HG03108 (cell line): ENCODE data around the gene RPL13A.
"Not testable (repeated sequence)": the region's sequence is repeated elsewhere in the genome, so short reads cannot be mapped to it uniquely, and the experiment has no call there.

Source experiments
- ATAC-seq: cut with Tn5 transposase; IDR thresholded peaks from one replicate; pipeline ENCODE4 v1.9.1; 2021; ENCODE audit warnings: moderate library complexity; ENCODE audit not compliant: unreplicated experiment

RPL13A gene

GRCh38 chr19:49455773-49456172 is 31.6 kb upstream of the RPL13A start:
- ATAC-seq = no peak

DNA sequence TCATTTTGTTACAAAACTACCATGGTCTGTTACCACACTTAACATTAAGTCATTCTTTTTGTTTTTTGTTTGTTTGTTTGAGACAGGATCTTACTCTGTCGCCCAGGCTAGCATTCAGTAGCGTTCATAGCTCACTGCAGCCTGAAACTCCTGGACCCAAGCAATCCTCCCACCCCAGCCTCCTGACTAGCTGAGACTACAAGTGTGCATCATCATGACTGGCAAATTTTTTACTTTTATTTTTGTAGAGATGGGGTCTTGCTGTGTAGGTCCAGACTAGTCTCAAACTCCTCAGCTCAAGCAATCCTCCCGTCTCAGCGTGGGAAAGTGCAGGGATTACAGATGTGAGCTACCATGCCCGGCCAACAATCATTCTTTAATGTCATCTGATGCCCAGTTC is 31.1 kb upstream of the RPL13A start:
- no peak for ATAC-seq

- ATAC-seq = no peak
Observed at GRCh38 chr19:49458567-49458903, 28.9 kb upstream of the RPL13A start.

DNA sequence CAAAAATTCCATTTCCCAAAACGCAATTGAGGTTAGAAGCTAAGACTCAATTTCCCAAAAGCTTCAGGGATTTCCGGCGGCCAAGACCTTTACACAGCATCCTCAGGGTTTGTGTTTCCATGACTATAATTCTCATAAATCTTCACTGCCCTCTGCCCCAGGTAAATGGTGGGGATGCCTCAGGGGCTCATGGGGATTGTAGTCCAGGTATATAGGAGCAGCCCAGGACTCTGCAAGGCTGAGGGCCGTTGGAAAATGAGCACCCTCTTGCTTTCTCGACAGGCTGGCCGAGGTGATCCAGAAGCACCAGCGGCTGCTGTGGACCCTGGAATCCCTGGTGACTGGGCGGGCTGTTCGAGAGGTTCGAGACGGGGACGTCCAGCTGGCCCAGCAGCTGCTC is 28.0 kb upstream of the RPL13A start:
- no peak for ATAC-seq

DNA sequence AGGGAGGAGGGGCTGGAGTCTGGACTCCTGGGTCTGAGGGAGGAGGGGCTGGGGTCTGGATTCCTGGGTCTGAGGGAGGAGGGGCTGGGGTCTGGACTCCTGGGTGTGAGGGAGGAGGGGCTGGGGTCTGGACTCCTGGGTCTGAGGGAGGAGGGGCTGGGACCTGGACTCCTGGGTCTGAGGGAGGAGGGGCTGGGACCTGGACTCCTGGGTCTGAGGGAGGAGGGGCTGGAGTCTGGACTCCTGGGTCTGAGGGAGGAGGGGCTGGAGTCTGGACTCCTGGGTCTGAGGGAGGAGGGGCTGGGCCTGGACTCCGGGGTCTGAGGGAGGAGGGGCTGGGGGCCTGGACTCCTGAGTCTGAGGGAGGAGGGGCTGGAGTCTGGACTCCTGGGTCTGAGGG is 26.3 kb upstream of the RPL13A start:
- ATAC-seq = not testable (repeated sequence)

DNA sequence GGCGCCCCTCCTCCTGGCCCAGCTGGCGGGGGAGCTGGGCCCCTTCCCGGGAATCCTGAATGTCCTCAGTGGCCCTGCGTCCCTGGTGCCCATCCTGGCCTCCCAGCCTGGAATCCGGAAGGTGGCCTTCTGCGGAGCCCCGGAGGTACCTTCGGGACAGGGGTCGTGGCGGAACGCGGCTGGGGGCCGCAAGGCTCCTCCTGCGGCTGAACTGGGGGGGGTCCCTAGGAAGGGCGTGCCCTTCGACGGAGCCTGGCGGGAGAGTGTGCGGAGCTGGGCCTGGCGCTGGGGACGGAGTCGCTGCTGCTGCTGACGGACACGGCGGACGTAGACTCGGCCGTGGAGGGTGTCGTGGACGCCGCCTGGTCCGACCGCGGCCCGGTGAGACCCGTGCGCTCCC is 25.8 kb upstream of the RPL13A start:
- ATAC-seq = no peak

- no peak for ATAC-seq
Observed at GRCh38 chr19:49462492-49462891, 24.9 kb upstream of the RPL13A start.

DNA sequence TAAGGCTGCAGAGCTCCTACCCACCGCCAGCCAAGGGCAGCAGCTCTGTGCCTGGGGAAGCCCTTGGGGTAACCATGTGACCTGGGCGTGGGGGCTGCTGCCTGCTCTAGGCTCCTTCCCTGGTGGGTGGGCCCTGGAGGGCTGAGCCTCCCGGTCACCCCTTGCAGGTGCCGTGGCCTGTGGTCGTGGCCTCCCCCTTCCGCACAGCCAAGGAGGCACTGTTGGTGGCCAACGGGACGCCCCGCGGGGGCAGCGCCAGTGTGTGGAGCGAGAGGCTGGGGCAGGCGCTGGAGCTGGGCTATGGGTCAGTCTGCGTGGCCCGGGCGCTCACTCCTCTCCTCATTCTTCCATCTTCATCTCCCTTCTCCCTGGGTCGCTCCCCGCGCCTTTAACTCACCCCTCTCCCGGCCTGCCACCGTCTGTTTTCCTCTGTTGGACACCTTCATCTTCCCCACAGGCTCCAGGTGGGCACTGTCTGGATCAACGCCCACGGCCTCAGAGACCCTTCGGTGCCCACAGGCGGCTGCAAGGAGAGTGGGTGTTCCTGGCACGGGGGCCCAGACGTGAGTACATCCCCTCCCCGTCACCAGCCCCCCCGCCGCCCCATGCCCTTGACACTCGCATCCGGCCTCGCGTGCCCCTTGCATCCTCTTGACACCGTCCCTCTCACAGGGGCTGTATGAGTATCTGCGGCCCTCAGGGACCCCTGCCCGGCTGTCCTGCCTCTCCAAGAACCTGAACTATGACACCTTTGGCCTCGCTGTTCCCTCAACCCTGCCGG is 23.3 kb upstream of the RPL13A start:
- no peak for ATAC-seq

GRCh38 chr19:49465371-49465770 is 22.0 kb upstream of the RPL13A start:
- no peak for ATAC-seq

GRCh38 chr19:49468199-49468598 is 19.2 kb upstream of the RPL13A start:
- no peak for ATAC-seq

GRCh38 chr19:49468746-49469447 is 18.5 kb upstream of the RPL13A start:
- peak; percentile 52 for ATAC-seq

GRCh38 chr19:49469828-49470614 is 17.4 kb upstream of the RPL13A start:
- ATAC-seq = peak; percentile 43

DNA sequence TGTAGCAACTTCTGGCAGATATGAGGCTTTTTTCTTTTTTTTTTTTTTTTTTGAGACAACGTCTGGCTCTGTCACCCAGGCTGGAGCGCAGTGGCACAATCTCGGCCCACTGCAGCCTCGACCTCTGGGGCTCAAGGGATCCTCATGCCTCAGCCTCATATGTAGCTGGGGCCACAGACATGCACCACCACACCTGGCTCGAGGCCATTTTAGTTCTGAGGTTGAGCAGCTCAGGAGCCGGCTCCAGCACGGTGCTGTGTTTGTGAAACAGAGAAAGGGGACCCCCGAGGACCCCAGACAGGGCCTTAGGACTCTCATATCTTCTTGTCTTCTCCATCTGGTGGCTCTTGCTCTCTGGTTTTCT is 16.8 kb upstream of the RPL13A start:
- no peak for ATAC-seq

- ATAC-seq = no peak
Observed at GRCh38 chr19:49472936-49473335, 14.5 kb upstream of the RPL13A start.

DNA sequence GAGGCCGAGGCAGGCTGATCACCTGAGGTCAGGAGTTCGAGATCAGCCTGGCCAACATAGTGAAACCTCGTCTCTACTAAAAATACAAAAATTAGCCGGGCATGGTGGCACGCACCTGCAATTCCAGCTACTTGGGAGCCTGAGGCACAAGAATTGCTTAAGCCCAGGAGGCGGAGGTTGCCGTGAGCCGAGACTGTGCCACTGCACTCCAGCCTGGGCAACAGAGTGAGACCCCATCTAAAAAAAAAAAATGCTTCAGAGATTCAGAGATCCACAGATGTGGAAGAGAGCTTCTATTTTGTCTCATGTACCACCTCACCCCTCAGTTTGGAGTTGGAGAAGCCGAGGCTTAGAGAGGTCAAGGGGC is 13.9 kb upstream of the RPL13A start:
- not testable (repeated sequence) for ATAC-seq

GRCh38 chr19:49473868-49474541 is 13.4 kb upstream of the RPL13A start, which contains the start of gene FLT3LG:
TSS of gene FLT3LG (plus strand) at chr19:49474215. CDS start at chr19:49474640, 425 bp downstream.
- peak; percentile 50 for ATAC-seq

DNA sequence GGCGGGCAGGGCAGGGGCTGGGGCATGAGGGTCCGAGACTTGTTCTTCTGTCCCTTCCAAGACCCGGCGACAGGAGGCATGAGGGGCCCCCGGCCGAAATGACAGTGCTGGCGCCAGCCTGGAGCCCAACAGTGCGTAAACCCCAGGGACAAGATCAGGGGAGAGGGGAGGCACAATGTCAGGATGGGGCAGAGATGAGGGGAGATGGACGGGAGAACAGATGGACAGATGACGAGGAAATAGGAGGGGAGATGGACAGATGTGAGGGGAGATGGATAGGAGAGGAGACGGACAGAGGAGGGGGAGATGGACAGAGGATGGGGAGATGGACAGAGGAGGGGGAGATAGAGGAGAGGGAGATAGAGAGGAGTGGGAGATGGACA is 12.9 kb upstream of the RPL13A start:
- no peak for ATAC-seq

GRCh38 chr19:49475191-49475917 is 12.1 kb upstream of the RPL13A start:
- no peak for ATAC-seq

- ATAC-seq = no peak
Observed at GRCh38 chr19:49475995-49476880, 11.2 kb upstream of the RPL13A start.
